AG04449 (cell line): ENCODE data around the gene MTX1.
A peak's percentile ranks its signal among the peaks of the same experiment; 100 is the strongest.

Source experiments
- CTCF ChIA-PET: fragments of 350-600 bp; formaldehyde crosslinking; extraction: SDS; loops from one replicate; lab custom pipeline; 2021; ENCODE audit warnings: antibody characterized with exemption; lab: Yijun Ruan, JAX
- POLR2A ChIA-PET: fragments of 400-600, 350-600 bp; formaldehyde crosslinking; extraction: SDS; loops from one replicate; lab custom pipeline; 2020; ENCODE audit warnings: antibody characterized with exemption, inconsistent platforms; lab: Yijun Ruan, JAX
- DNase-seq: peaks from one replicate; pipeline ENCODE4 v3.0.0-alpha.2; 2010; ENCODE audit warnings: low read depth, low spot score
- H3K4me3 ChIP-seq: 2 replicates; pipeline ENCODE4 v1.5.1; 2011; ENCODE audit warnings: low read depth, mild to moderate bottlenecking, control low read depth, low read length
- TF ChIP-seq, protein P1 (sequence below): IDR thresholded peaks from one replicate; pipeline ENCODE4 v1.5.1; 2011; ENCODE audit warnings: mild to moderate bottlenecking, moderate library complexity, low read length, control low read depth, inconsistent platforms; ENCODE audit not compliant: insufficient read depth; ENCODE audit errors: missing control alignments

The MTX1 gene

DNA sequence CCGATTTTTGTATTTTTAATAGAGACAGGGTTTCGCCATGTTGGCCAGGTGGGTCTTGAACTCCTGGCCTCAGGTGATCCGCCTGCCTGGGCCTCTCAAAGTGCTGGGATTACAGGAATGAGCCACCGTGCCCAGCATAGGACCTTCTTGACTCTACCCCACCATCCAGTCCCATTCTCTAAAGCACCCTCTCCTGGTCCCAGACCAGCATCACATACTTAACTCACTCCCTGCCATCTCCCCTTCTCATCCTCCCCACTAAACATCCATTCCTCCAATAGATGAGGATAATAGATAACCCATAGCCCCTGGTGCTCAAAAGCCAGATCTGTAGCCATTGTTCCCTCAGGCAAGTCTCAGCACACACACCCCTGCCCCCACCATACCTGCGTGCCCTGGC, 44.7 kb downstream of the MTX1 start:
- H3K4me3 ChIP-seq = peak overlapping the region; percentile 81
- TF ChIP-seq, protein P1, sequence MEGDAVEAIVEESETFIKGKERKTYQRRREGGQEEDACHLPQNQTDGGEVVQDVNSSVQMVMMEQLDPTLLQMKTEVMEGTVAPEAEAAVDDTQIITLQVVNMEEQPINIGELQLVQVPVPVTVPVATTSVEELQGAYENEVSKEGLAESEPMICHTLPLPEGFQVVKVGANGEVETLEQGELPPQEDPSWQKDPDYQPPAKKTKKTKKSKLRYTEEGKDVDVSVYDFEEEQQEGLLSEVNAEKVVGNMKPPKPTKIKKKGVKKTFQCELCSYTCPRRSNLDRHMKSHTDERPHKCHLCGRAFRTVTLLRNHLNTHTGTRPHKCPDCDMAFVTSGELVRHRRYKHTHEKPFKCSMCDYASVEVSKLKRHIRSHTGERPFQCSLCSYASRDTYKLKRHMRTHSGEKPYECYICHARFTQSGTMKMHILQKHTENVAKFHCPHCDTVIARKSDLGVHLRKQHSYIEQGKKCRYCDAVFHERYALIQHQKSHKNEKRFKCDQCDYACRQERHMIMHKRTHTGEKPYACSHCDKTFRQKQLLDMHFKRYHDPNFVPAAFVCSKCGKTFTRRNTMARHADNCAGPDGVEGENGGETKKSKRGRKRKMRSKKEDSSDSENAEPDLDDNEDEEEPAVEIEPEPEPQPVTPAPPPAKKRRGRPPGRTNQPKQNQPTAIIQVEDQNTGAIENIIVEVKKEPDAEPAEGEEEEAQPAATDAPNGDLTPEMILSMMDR = no peak
- no peak for DNase-seq
- ChIA-PET CTCF (interaction anchor here (1.2 to 11.3 kb wide), 7 partner anchors 9 to 395 kb away, joined by 4 to 253 read pairs (median 77); partner anchors contain the start of genes CLK2, FDPS, HCN3 and RUSC1), POLR2A (no interaction called here)

DNA sequence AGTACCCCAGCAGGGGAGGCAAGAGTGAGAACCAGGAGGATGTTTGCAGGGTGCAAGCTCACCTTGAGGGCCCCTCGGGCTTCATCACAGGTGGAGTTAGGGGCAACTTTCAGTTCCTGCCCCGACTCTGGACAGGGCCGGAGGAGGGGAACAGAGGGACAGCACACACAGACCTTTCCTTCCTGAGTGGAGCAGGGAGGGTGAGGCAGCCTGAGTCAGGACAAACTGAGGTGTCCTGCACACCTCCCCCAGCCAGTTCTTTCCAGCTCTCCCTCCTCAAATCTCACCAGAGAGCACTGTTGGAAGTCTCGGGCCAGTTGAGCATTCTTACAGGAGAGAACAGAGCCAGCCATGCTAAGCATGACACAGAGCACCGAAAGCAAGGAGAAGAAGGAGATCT, 45.3 kb downstream of the MTX1 start:
- TF ChIP-seq, protein P1 = no peak
- H3K4me3 ChIP-seq = peak overlapping the region; percentile 81
- CTCF ChIA-PET = interaction anchor here (2.2 to 11.3 kb wide), 5 partner anchors 8 to 70 kb away, joined by 7 to 253 read pairs (median 101); partner anchors contain the start of genes CLK2, FDPS, HCN3 and RUSC1
- POLR2A ChIA-PET = no interaction called here
- DNase-seq = no peak

DNA sequence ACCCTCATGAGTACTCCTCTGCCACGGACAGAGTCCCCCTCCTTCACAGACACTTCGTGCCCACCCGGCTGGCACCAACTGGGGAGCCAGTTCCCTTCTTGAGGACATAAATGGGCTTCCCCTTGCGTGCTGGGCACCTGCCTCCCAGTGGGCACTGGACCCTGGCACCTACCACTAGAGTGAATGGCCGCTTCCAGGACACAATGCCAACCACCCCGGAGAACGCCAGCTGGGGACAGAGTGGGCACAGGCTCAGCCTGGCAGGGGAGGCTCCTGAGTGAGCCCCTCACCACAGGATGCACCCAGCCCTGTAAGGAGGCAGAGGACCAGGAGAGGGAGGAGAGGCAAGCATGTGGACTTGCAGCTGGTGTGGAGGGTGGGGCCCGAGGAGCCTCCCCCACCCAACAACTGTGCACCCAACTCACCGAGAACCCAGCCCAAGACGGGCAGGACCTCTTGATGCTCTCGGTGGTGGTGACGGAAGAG, 45.8 kb downstream of the MTX1 start:
- DNase-seq = no peak
- ChIA-PET CTCF (interaction anchor here (2.2 to 11.3 kb wide), 4 partner anchors 9 to 69 kb away, joined by 7 to 253 read pairs (median 62); partner anchors contain the start of genes CLK2, HCN3 and RUSC1), POLR2A (interaction anchor here (0.7 kb wide), 1 partner anchor 68 kb away, joined by 3 read pairs; no protein-coding TSS in a partner anchor)
- peak overlapping the region; percentile 81 for H3K4me3 ChIP-seq
- TF ChIP-seq, protein P1 = no peak

DNA sequence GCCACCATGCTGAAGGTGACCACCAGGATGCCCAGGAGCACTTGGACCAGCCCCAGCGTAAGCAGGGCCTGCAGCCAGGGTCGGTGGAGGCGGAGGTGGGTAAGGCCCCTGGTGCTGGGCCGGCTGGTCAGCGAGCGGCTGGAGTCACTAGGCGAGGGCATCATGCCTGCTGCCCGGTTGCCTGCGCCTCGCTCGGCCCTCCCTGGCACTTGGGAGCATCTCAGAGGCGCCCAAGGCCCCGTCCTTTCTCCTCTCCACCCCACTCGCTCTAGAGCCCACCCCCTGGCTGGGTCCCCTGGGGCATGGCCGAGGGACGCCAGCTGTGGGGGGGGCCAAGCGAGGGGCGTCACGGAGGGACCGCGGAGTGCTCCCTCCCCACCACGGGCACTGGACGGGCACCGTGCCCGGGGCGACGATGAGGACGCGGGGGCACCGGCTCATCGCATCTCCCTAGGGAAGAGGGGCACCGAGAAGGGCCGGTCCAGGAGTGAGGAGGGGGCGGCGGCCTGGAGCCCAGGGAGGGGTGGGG, 46.3 kb downstream of the MTX1 start:
- POLR2A ChIA-PET = interaction anchor here (0.7 to 1.0 kb wide), 4 partner anchors 12 to 69 kb away, joined by 3 to 4 read pairs (median 3); no protein-coding TSS in a partner anchor
- TF ChIP-seq, protein P1 = no peak
- H3K4me3 ChIP-seq = peak overlapping the region; percentile 81
- no peak for DNase-seq
- CTCF ChIA-PET = interaction anchor here (1.1 to 11.3 kb wide), 5 partner anchors 9 to 354 kb away, joined by 3 to 253 read pairs (median 12); partner anchors contain the start of genes CLK2, HCN3 and RUSC1

DNA sequence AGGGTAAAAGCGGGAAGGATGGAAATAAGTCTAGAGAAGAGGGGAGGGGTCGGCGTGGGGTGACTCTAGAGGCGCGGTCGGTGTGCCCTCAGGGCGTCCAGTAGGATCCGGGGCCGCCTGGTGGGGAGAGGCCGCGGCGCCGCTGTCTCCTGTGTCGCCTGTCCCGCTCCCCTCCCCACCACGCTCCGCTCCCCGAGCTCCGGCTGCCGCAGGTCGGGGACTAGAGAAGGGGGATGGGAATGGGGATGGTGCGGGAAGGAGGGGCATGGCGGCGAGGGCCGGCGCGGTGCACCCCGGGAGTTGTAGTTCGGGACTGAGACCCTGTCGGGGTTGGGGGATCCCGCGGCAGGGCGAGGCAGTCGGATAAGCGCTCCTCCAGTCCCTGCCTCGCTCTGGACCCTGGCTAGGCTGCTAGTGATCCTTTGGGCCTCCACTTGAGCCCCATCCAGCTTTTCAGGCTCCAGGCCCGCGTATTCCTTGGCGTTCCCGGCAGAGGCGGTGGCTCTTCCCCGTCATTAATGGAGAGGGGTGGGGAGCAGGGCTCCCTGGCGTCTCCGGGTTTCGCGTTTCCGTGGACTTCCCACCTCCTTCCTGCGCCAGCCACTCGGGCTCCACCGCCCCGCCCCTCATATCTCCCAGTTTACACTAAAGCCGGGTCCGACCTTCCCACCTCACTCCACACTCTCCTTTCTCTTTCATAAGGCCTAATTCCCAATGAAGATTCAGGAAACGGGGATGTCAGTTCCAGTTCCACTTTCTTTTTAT, 46.9 kb downstream of the MTX1 start, which contains the start of gene ENTREP3:
TSS of gene ENTREP3 (minus strand) at position 241 of the 765 bp plus-strand sequence. CDS start 606 bp downstream, outside the sequence.
- TF ChIP-seq, protein P1 = no peak
- peak within 1 kb of the TSS; percentile 81 for H3K4me3 ChIP-seq
- no peak for DNase-seq
- CTCF ChIA-PET = interaction anchor here (0.7 to 11.3 kb wide), 7 partner anchors 8 to 354 kb away, joined by 3 to 253 read pairs (median 7); partner anchors contain the start of genes CLK2, HCN3 and RUSC1
- POLR2A ChIA-PET = interaction anchor here (0.7 to 1.0 kb wide), 3 partner anchors 11 to 68 kb away, joined by 3 to 4 read pairs (median 3); no protein-coding TSS in a partner anchor
